Gastrocnemius medialis (tissue), 4 donors: ENCODE data around the gene TET3.

Source experiments
- POLR2A ChIP-seq, 2 donors: fragments of 450-650 bp; IDR thresholded peaks; one replicate each; pipeline ENCODE4 v1.6.1; 2017; ENCODE audit warnings: antibody characterized with exemption in 2 of 2, mild to moderate bottlenecking in 2 of 2, moderate library complexity in 2 of 2
- TF ChIP-seq, protein P1 (sequence below), 5 experiments: fragments of 450-650 bp in 3 of 5; fragments of 200-600 bp in 2 of 5; sonication (generic) in 2 of 5; IDR thresholded peaks in 4 of 5; conservative IDR thresholded peaks in 1 of 5; 1 replicate in 4 of 5; 2 replicates in 1 of 5; pipeline ENCODE4 v1.5.1; 2016 to 2019; ENCODE audit warnings: antibody characterized with exemption in 5 of 5, mild to moderate bottlenecking in 3 of 5, moderate library complexity in 3 of 5

DNA sequence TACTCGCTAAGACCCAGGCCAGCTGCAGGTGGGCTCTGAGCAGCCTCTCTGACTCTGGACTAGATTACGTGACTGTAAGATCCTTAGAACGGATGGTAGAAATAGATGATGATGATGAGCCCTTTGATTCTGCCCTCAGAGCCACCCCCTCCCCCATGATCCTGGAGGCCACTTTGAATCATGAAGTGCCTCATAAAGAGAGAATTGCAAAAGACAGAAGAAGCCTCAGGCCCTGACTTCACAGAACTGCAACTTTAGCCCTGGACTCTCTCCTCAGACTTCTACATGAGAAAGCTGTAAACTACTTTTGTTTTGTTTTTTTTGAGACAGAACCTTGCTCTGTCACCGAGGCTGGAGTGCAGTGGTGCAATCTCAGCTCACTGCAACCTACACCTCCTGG, 15.4 kb upstream of the TET3 start:
- TF ChIP-seq, protein P1, sequence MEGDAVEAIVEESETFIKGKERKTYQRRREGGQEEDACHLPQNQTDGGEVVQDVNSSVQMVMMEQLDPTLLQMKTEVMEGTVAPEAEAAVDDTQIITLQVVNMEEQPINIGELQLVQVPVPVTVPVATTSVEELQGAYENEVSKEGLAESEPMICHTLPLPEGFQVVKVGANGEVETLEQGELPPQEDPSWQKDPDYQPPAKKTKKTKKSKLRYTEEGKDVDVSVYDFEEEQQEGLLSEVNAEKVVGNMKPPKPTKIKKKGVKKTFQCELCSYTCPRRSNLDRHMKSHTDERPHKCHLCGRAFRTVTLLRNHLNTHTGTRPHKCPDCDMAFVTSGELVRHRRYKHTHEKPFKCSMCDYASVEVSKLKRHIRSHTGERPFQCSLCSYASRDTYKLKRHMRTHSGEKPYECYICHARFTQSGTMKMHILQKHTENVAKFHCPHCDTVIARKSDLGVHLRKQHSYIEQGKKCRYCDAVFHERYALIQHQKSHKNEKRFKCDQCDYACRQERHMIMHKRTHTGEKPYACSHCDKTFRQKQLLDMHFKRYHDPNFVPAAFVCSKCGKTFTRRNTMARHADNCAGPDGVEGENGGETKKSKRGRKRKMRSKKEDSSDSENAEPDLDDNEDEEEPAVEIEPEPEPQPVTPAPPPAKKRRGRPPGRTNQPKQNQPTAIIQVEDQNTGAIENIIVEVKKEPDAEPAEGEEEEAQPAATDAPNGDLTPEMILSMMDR (IDR thresholded peaks at IDR 0.05 in 4 of 5, conservative IDR thresholded peaks at IDR 0.05 in 1 of 5), result no peak
- TF ChIP-seq POLR2A (IDR thresholded peaks at IDR 0.05), result no peak
